Right lung (tissue), 5 donors: ENCODE data around the gene EDEM1. TPM values are rescaled to one million over a fixed set of nuclear protein-coding genes. Genes with fewer than 3 reads are reported as not detected.

ENCODE experiments used
- DNase-seq, 2 donors: peaks; one replicate each; pipeline ENCODE4 v3.0.0-alpha.2; 2013
- polyA plus RNA-seq, 5 donors: library from polyadenylated mRNA; unstranded; fragments of 120-200 nt; gene quantifications; one replicate each; pipeline versions ENCODE4 v1.2.1 to v1.2.3, GENCODE V29; 2013; ENCODE audit warnings: inconsistent platforms in 1 of 5, low replicate concordance in 1 of 5; ENCODE audit not compliant: insufficient read length in 5 of 5, insufficient read depth in 1 of 5

The EDEM1 gene
- polyA plus RNA-seq, 5 donors = 20.2 to 31.8 (median 26.5) TPM

GRCh38 chr3:5267889-5268288 is 80.4 kb downstream of the EDEM1 start:
- DNase-seq = no peak

Other genes with a start within 250 kb of the EDEM1 start
- gene BHLHE40, start 208.3 kb upstream of the EDEM1 start, polyA plus RNA-seq = 10 to 100 TPM in 4 of 5 donors, 1 to 10 TPM in 1; 9.7 to 31.7 (median 20.7) TPM
- 10 to 100 TPM; 53.3 to 76.2 (median 69.8) TPM for gene ARL8B, start 65.4 kb upstream of the EDEM1 start, polyA plus RNA-seq